SKM-1 (cell line): ENCODE measurements around the gene ABCC1.
"Not testable (repeated sequence)": the region's sequence is repeated elsewhere in the genome, so short reads cannot be mapped to it uniquely, and the experiment has no call there.

Experiments used
- DNase-seq: peaks from one replicate; lab custom pipeline; 2025; ENCODE audit not compliant: unreplicated experiment; lab: John Stamatoyannopoulos, UW

The ABCC1 gene

GRCh38 chr16:15946257-15947044 is 3.0 kb upstream of the ABCC1 start:
- DNase-seq = no peak

GRCh38 chr16:15947983-15948509 is 1.4 kb upstream of the ABCC1 start:
- DNase-seq = no peak

DNA sequence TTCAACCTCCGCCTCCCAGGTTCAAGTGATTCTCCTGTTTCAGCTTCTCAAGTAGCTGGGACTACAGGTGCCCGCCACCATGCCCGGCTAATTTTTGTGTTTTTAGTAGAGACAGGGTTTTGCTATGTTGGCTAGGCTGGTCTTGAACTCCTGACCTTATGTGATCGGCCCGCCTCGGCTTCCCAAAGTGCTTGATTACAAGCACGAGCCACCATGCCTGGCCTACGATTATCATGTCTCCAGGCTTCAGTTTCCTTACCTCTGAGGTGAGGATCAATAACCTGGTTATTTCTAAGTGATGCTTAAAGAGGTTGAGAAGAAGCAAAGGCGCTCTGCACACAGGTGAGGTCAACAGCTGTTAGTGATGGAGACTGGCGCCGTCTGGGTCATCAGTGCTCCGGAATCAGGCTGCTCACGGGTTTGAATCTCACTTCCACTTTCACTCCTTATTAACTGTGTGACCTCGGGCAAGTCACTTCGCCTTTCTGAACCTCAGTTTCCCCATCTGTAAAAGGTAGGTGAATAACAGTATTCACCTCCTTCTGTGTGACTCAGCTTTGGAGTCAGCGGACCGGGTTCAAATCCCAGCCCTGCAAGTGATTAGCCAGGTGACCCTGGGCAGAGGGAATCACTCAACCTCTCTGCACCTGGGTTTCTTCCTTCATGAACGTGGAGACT is 745 bp upstream of the ABCC1 start:
- DNase-seq = no peak

GRCh38 chr16:15950161-15950854 is 892 bp downstream of the ABCC1 start:
- DNase-seq = no peak

GRCh38 chr16:15950869-15951268 is 1.5 kb downstream of the ABCC1 start:
- no peak for DNase-seq

DNA sequence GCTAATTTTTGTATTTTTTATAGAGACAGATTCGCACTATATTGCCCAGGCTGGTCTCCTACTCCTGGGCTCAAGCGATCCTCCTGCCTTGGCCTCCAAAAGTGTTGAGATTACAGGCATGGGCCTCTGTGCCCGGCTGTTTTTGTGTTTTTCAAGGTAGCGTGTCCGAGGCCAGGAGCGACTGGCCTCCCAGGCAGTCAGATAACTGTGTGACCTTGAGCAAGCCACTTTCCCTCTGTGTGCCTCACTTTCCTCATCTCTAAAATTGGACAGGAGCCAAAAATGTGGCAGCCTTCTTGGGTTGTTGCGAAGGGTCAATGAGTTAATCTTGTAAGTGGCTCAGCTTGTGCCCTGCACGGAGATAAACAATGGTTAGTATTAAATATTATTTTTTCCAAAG is 2.4 kb downstream of the ABCC1 start:
- no peak for DNase-seq

- no peak for DNase-seq
These were observed 2.9 kb downstream of the ABCC1 start for GRCh38 chr16:15952265-15952711.

GRCh38 chr16:15953477-15953876 is 4.1 kb downstream of the ABCC1 start:
- DNase-seq = no peak

GRCh38 chr16:15953929-15954813 is 4.8 kb downstream of the ABCC1 start:
- no peak for DNase-seq

DNA sequence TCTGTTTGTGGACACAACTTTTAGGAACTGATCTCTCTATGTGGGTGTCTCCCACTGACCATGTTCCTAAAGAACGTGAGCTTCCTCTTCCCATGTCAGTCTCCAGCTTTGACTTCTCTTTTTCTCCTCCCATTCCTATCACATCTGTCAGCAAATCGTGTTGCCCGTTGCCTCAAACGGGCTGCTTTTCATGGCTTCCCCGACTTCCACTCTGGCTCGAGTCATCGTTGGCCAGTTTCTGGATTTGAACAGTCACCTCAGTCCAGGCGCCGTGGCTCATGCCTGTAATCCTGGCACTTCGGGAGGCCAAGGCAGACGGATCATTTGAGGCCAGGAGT is 5.4 kb downstream of the ABCC1 start:
- no peak for DNase-seq

GRCh38 chr16:15955425-15955824 is 6.0 kb downstream of the ABCC1 start:
- DNase-seq = no peak

DNA sequence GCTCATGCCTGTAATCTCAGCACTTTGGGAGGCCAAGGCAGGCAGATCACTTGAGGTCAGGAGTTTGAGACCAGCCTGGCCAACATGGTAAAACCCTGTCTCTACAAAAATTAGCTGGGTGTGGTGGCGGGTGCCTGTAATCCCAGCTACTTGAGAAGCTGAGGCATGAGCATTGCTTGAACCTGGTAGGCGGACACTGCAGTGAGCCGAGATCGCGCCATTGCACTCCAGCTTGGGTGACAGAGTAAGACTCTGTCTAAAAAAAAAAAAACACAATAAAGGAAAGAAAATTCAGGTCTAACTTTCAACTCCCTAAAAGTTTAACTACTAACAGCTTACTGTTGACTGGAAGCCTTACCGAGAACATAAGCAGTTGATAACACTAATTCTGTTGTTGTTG is 6.7 kb downstream of the ABCC1 start:
- not testable (repeated sequence) for DNase-seq

DNA sequence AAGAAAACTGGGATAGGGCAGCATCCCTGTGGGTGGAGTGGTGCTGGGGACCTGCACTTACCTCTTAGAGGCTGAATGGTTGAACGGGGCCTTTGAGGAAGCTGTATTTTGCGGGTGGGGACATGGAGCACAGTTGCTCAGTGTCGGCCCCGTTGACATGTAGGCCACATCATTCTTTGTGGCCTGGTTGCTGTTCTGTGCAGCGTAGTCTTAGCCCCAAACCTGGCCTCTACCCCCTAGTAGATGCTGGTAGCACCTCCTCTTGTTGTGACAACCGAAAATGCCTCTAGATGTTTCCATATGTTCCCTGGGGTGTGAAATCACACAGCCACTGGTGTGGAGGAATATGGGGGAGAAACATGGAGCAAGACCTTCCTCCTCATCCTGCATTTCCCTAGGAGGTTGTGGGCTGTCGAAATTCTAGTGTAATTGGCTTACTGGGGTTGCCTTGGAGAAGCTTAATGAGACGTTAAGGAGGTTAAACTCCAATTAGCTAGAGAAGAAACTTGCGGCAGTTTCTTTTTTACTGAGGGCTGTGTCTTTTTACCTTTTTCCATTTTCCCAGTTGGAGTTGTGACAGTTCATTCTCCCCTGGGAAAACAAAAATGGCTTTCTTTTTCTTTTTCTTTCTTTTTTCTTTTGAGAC is 9.4 kb downstream of the ABCC1 start:
- no peak for DNase-seq

DNA sequence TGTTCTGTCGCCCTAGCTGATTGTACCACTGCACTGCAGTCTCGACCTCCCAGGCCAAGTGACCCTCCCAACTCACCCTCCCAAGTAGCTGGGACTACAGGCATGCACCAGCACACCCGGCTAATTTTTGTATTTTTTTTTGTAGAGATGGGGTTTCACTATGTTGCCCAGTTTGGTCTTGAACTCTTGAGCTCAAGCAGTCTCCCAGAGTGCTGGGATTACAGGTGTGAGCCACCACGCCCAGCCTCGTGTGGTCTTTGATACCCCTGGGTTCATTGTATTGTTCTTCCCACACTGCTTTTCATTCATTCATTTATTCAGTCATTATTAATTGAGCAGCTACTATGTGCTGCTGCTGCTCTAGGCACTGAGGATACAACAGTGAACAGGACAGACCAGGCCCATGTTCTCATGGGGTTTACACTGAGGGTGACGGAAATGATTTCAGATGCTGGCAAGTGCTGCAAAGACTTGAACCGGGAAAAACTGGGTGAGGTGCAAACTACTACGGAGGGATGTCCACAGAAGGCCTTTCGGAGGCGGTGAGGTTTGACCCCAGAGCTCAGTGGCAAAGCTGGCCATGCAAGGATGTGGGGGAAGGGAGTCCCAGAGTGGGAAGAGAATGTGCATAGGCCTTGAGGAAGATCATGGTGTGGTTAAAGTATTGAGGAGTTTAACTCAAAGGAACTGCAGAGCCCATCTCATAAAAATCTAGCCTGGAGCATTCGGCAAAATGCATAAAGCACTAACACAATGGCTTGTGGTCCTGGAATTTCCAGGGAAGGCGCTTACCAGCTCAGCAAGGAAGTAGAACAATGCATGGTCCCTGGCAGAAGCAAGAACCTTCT is 10.9 kb downstream of the ABCC1 start:
- no peak for DNase-seq

DNA sequence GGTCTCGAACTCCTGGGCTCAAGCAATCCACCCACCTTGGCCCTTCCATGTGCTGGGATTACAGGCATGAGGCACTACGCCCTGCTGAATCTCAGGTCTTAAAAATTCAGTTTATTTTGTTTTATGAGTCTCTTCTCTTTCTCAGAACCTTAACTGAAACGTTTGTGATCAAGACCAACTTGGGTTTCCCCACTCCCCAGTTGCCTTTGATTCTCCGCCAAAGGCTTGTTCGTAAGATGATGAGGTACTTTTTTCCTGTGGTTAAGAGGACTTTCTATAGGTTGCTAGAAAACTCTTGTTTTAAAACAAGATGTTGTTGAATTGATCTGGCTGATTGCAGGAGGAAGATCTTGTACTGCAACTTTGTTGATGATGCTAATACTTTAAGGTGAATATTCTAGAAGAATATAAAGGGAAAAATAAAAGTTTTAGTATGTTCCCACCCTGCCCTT is 11.7 kb downstream of the ABCC1 start:
- DNase-seq = no peak

GRCh38 chr16:15961571-15962090 is 12.2 kb downstream of the ABCC1 start:
- no peak for DNase-seq

GRCh38 chr16:15963307-15963910 is 14.0 kb downstream of the ABCC1 start:
- no peak for DNase-seq

DNA sequence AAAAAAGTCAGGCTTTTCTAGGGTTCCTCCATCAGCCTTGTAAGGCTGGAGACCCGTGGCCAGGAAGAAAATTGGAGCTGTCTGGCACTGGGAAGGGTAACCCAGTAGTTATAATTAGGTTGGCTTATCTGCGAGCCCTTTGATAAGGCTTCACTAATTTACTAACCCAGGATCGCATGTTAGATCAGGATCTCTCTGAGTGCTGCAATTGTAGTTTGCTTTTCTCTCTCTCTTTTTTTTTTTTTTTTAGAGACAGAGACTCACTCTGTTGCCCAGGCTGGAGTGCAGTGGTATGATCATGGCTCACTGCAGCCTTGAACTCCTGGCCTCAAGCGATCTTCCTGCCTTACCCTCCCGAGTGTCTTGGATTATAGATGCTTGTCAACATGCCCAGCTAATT is 17.0 kb downstream of the ABCC1 start:
- no peak for DNase-seq
